Hippocampal formation (tissue), 2 donors: Measurements from ENCODE around the gene SLC25A22.

Source experiments
- DNase-seq, 2 donors: peaks; one replicate each; lab custom pipeline; 2025; lab: John Stamatoyannopoulos, UW

SLC25A22 gene

DNA sequence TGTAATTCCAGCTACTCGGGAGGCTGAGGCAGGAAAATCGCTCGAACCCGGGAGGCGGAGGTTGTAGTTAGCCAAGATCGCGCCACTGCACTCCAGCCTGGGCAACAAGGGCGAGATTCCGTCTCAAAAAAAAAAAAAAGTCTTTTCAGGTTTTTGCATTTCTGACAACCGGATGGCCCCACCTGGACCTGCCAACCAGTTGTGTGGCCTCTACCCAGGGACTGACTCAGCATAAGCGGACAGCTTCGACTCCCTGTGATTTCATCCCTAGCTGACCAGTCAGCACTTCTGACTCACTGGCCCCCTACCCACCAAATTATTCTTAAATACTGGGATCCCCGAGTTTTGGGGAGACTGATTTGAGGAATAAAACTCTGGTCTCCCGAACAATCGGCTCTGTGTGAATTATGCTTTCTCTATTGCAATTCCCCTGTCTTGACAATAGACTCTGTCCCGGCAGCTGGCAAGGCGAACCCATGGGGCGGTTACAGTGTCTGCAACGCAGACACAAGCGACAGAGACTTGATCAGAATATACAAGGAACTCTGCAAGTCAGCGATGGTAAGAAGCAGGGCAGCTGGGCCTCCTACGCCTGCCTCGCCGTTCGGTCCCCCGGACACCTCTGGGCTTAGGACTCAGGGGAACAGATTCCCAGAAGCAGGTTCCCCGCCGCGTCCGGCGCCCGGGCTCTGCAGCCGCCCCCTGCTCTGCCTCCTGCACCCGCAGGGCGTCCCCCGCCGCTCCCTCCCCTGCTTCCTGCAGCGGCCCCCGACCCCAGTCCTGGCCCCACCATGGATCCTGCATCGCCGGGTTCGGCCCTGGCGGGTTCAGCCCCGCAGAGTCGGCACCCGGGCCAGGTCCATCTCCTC, 51.6 kb downstream of the SLC25A22 start:
- DNase-seq = peak; percentile 59 to 62

DNA sequence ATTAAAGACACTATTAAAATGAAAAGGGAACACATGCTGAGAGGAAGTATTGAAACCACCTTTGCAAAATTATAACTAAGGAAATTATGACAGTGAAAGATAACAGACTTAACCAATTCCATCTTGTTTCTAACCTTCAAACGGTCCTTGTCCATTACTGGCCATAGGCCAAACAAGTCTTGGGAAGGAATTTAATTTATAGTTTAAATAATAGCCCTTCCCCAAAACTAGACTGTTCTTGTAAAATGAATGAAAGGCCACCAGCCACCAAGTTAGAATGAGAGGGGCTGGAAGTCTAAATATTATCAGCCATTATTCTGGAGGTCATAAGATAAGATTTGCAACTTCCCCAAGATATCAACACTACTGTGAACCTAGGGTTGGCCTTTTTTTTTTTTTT, 52.7 kb downstream of the SLC25A22 start:
- no peak for DNase-seq

DNA sequence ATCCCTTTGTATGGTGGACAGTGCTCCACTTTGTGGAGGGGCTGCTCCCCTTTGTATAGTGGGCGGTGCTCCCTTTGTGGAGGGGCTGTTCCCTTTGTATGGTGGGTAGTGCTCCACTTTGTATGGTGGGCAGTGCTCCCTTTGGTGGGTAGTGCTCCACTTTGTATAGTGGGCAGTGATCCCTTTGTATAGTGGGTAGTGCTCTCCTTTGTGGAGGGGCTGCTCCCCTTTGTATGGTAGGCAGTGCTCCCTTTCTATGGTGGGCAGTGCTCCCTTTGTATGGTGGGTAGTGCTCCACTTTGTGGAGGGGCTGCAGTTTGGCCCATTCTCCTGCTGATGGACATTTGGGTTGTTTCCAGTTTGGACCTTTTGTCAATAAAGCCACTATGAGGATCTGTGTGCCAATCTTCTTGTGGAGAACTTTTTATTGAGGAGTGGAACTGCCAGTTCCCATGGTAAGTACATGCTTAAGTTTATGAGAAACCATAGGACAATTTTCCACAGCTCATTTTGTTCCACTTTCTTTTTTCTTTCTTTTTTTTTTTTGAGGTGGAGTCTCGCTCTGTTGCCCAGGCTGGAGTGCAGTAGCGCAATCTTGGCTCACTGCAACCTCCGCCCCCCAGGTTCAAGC, 55.4 kb downstream of the SLC25A22 start:
- DNase-seq = no peak

DNA sequence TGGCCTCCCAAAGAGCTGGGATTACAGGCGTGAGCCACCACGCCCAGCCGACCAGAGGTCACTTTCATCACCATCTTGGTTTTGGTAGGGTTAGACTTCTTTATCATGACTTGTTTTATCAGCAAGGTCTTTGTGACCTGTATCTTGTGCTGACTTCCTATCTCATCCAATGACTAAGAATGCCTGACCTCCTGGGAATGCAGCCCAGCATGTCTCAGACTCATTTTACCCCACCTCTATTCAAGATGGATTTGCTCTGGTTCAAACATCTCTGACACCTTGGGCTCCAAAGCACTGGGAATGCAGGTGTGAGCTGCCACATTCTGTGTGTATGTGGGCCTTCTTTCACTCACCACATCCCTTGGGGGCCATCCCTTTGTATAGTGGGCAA, 55.9 kb downstream of the SLC25A22 start:
- no peak for DNase-seq
